HCT116 (cell line): ENCODE results near the gene LAMB4. TPM values are rescaled to one million over a fixed set of nuclear protein-coding genes. Genes with fewer than 3 reads are reported as not detected.

Experiments used
- ATAC-seq: fragments of 200-7000 bp; cut with Tn5 transposase; 2 replicates; pipeline ENCODE4 v1.9.1; 2020; ENCODE audit warnings: mild to moderate bottlenecking, moderate library complexity
- BruUV-seq: library from RNA; stranded (reverse); fragments of 400-500 nt; replicated peaks from 2 replicates; lab custom pipeline; 2021; lab: Mats Ljungman, UMichigan
- CTCF ChIA-PET: fragments of 300-600 bp; sonication (Branson Sonifier 250); formaldehyde crosslinking; loops from one replicate; lab custom pipeline; 2021; ENCODE audit warnings: antibody characterized with exemption; lab: Charles Lee
- POLR2A ChIA-PET: fragments of 300-600, 350-600 bp; sonication (Branson Sonifier 250); formaldehyde crosslinking; loops from one replicate; lab custom pipeline; 2021; ENCODE audit warnings: antibody characterized with exemption; lab: Charles Lee
- RAD21 ChIA-PET, 2 experiments: fragments of 300-600 bp; sonication (Branson Sonifier 250); formaldehyde crosslinking; loops; one replicate each; lab custom pipeline; 2023; ENCODE audit warnings: low total read pairs in 2 of 2; ENCODE audit not compliant: uncharacterized antibody in 2 of 2, unreplicated experiment in 2 of 2, low non-redundant PET in 1 of 2; lab: Charles Lee
- DNase-seq: peaks from one replicate; pipeline ENCODE4 v3.0.0-alpha.2; 2010; ENCODE audit warnings: low read depth, low spot score
- H2AFZ ChIP-seq: fragments of 200-600 bp; shearing (Covaris generic), sonication (generic); 2 replicates; pipeline ENCODE4 v1.6.1; 2017; ENCODE audit warnings: low read depth, mixed run types, mixed read lengths, antibody characterized with exemption, low read length; ENCODE audit not compliant: poor library complexity, severe bottlenecking
- H3K27ac ChIP-seq: 2 replicates; pipeline ENCODE4 v1.5.1; 2012; ENCODE audit warnings: low read depth, low read length
- H3K27me3 ChIP-seq: fragments of 200-600 bp; sonication (generic); 2 replicates; pipeline ENCODE4 v1.6.1; 2016; ENCODE audit warnings: mixed run types, low read length, mixed read lengths; ENCODE audit not compliant: insufficient read depth
- H3K36me3 ChIP-seq, 2 experiments: fragments of 200-500 bp in 1 of 2; fragments of 200-600 bp in 1 of 2; sonication (Bioruptor generic) in 1 of 2; sonication (generic) in 1 of 2; 2 replicates each; pipeline versions ENCODE4 v1.5.1 to v1.6.1; 2014 to 2016; ENCODE audit warnings: low read length in 2 of 2, inconsistent platforms in 1 of 2, mixed read lengths in 1 of 2, mixed run types in 1 of 2; ENCODE audit not compliant: insufficient read depth in 2 of 2, control insufficient read depth in 1 of 2
- H3K4me1 ChIP-seq, 2 experiments: fragments of 200-600 bp in 1 of 2; sonication (generic) in 1 of 2; 2 replicates each; pipeline versions ENCODE4 v1.5.1 to v1.6.1; 2012 to 2017; ENCODE audit warnings: low read length in 2 of 2, inconsistent platforms in 1 of 2, mild to moderate bottlenecking in 1 of 2, mixed read lengths in 1 of 2, mixed run types in 1 of 2, moderate library complexity in 1 of 2; ENCODE audit not compliant: insufficient read depth in 2 of 2, control insufficient read depth in 1 of 2
- H3K4me2 ChIP-seq: fragments of 200-600 bp; sonication (generic); 2 replicates; pipeline ENCODE4 v1.6.1; 2017; ENCODE audit warnings: mixed run types, low read length, mixed read lengths
- H3K4me3 ChIP-seq, 2 experiments: fragments of 200-600 bp in 1 of 2; sonication (generic) in 1 of 2; replicated peaks in 1 of 2; 2 replicates each; pipeline ENCODE4 v1.5.1; 2011 to 2016; ENCODE audit warnings: low read length in 2 of 2, control low read depth in 1 of 2, low read depth in 1 of 2, mild to moderate bottlenecking in 1 of 2, mixed read lengths in 1 of 2, mixed run types in 1 of 2
- H3K79me2 ChIP-seq: fragments of 200-600 bp; sonication (generic); 2 replicates; pipeline ENCODE4 v1.6.1; 2017; ENCODE audit warnings: mild to moderate bottlenecking, mixed run types, low read length, moderate library complexity, mixed read lengths; ENCODE audit not compliant: insufficient read depth
- H3K9ac ChIP-seq: fragments of 200-600 bp; sonication (generic); 2 replicates; pipeline ENCODE4 v1.6.1; 2016; ENCODE audit warnings: low read length, mixed read lengths
- H3K9me2 ChIP-seq: fragments of 200-600 bp; sonication (generic), shearing (Covaris generic); 2 replicates; pipeline ENCODE4 v1.6.1; 2017; ENCODE audit warnings: mixed run types, mild to moderate bottlenecking, moderate library complexity; ENCODE audit not compliant: insufficient read depth
- H3K9me3 ChIP-seq, 2 experiments: fragments of 200-500 bp in 1 of 2; fragments of 200-600 bp in 1 of 2; sonication (Bioruptor generic) in 1 of 2; sonication (generic) in 1 of 2; 2 replicates each; pipeline ENCODE4 v1.6.1; 2014 to 2017; ENCODE audit warnings: low read length in 2 of 2, mixed read lengths in 2 of 2, inconsistent platforms in 1 of 2, low read depth in 1 of 2, mild to moderate bottlenecking in 1 of 2, mixed run types in 1 of 2, moderate library complexity in 1 of 2; ENCODE audit not compliant: control insufficient read depth in 1 of 2, insufficient read depth in 1 of 2
- H4K20me1 ChIP-seq: fragments of 200-600 bp; sonication (generic), shearing (Covaris generic); 2 replicates; pipeline ENCODE4 v1.6.1; 2017; ENCODE audit warnings: mixed run types, mild to moderate bottlenecking, moderate library complexity; ENCODE audit not compliant: insufficient read depth
- CBX3 ChIP-seq: IDR thresholded peaks from 2 replicates; pipeline ENCODE4 v1.6.1; 2012; ENCODE audit warnings: low read depth
- CEBPB ChIP-seq: IDR thresholded peaks from 2 replicates; pipeline ENCODE4 v1.6.1; 2012; ENCODE audit warnings: low read depth
- CTCF ChIP-seq, 3 experiments: fragments of 200-600 bp in 1 of 3; sonication (generic) in 1 of 3; IDR thresholded peaks in 2 of 3; conservative IDR thresholded peaks in 1 of 3; 2 replicates each; pipeline ENCODE4 v1.5.1; 2012 to 2017; ENCODE audit warnings: low read depth in 2 of 3, low read length in 2 of 3, antibody characterized with exemption in 1 of 3, borderline replicate concordance in 1 of 3, control low read depth in 1 of 3, mild to moderate bottlenecking in 1 of 3, mixed read lengths in 1 of 3, mixed run types in 1 of 3, moderate library complexity in 1 of 3; ENCODE audit not compliant: insufficient read depth in 1 of 3
- ELF1 ChIP-seq: IDR thresholded peaks from 2 replicates; pipeline ENCODE4 v1.6.1; 2012; ENCODE audit warnings: low read depth, borderline replicate concordance
- EZH2phosphoT487 ChIP-seq: fragments of 200-600 bp; IDR thresholded peaks from 2 replicates; pipeline ENCODE4 v1.6.1; 2018; ENCODE audit warnings: antibody characterized with exemption, borderline replicate concordance
- FOSL1 ChIP-seq: IDR thresholded peaks from 2 replicates; pipeline ENCODE4 v1.6.1; 2012; ENCODE audit warnings: low read depth
- JUND ChIP-seq: IDR thresholded peaks from 2 replicates; pipeline ENCODE4 v1.6.1; 2012
- SIN3A ChIP-seq: IDR thresholded peaks from 2 replicates; pipeline ENCODE4 v1.6.1; 2012; ENCODE audit warnings: low read depth
- TCF7L2 ChIP-seq: IDR thresholded peaks from 2 replicates; pipeline ENCODE4 v1.7.0; 2011; ENCODE audit warnings: borderline replicate concordance, inconsistent platforms; ENCODE audit not compliant: insufficient read depth, insufficient read length; ENCODE audit errors: extremely low read depth
- YY1 ChIP-seq: IDR thresholded peaks from 2 replicates; pipeline ENCODE4 v1.6.1; 2011; ENCODE audit warnings: low read length, low read depth, moderate library complexity, mild to moderate bottlenecking; ENCODE audit not compliant: insufficient replicate concordance; ENCODE audit errors: extremely low read depth
- ZFX ChIP-seq: fragments of 450-650 bp; IDR thresholded peaks from 2 replicates; pipeline ENCODE4 v1.6.1; 2017
- intact Hi-C: fragments of 100-400 bp; cut with micrococcal nuclease; formaldehyde crosslinking; loops from 2 replicates; pipeline ENCODE4 v1.10.0; 2022
- total RNA-seq: library from RNA; stranded (reverse); gene quantifications from one replicate; pipeline ENCODE4 v1.2.1, GENCODE V29; 2021; ENCODE audit not compliant: unreplicated experiment

LAMB4 gene
- total RNA-seq, 1 experiment from 2014 or later: not detected

GRCh38 chr7:107978815-107979408 lies 151.2 kb downstream of the LAMB4 start:
- no peaks in the 10 kb centered on the region for H3K79me2 ChIP-seq
- intact Hi-C loops: no loop called here
- H3K36me3 ChIP-seq: peaks cover 5 to 10% of the 10 kb centered on the region in 2 experiments; a peak in 2 of 4 replicates
- no peak overlapping the region for H2AFZ ChIP-seq
- no peak overlapping the region for H3K4me3 ChIP-seq
- ATAC-seq (no peak), DNase-seq (no peak)
- BruUV-seq: no TSS peak
- no peaks in the 10 kb centered on the region for H3K9me3 ChIP-seq
- H3K4me1 ChIP-seq: no peaks in the 10 kb centered on the region
- H3K9ac ChIP-seq: no peak overlapping the region
- H3K27ac ChIP-seq: no peak overlapping the region
- no peaks in the 10 kb centered on the region for H3K27me3 ChIP-seq
- CTCF ChIA-PET: no interaction called here
- H4K20me1 ChIP-seq: no peaks in the 10 kb centered on the region
- H3K9me2 ChIP-seq: no peaks in the 10 kb centered on the region
- RAD21 ChIA-PET: no interaction called here
- POLR2A ChIA-PET: interaction anchor here (0.7 kb wide), 1 partner anchor 824 kb away, joined by 3 read pairs; no protein-coding TSS in a partner anchor
- no peak overlapping the region for H3K4me2 ChIP-seq
- TF ChIP-seq JUND: no peak
- no peak for TF ChIP-seq CTCF (IDR thresholded peaks at IDR 0.05 in 2 of 3, conservative IDR thresholded peaks at IDR 0.05 in 1 of 3; ENCODE audit: borderline replicate concordance in 1 of 3, insufficient read depth in 1 of 3, low read depth in 2 of 3, low read length in 2 of 3)
- TF ChIP-seq ZFX: no peak
- no peak for TF ChIP-seq FOSL1
- TF ChIP-seq YY1: no peak
- no peak for TF ChIP-seq CBX3
- TF ChIP-seq, all 23 proteins: peak for 0

DNA sequence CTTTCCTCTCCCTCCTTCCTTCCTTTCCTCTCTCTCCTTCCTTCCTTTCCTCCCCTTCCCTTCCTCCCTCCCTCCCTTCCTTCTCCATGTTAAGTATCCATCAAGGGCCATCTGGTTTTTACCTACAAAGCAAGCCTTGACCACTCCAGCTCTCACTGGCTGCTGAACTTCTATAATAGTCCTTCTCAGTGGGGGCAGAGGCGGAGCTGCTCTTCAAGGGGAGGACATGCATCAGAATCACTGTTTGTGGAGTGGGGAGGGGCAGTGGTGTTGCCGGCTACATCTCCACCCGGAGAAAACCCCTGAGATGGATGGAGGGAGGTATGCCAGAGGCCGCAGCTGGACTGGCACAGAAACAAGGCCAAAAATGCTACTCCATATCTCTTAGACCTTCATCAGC lies 153.1 kb downstream of the LAMB4 start:
- H3K4me1 ChIP-seq: no peaks in the 10 kb centered on the region
- no peak overlapping the region for H2AFZ ChIP-seq
- H3K9me2 ChIP-seq: no peaks in the 10 kb centered on the region
- DNase-seq (no peak), ATAC-seq (no peak)
- POLR2A ChIA-PET: no interaction called here
- no peak overlapping the region for H3K4me3 ChIP-seq
- H3K9me3 ChIP-seq: no peaks in the 10 kb centered on the region
- peaks cover 5 to 10% of the 10 kb centered on the region in 2 experiments; a peak in 2 of 4 replicates for H3K36me3 ChIP-seq
- H4K20me1 ChIP-seq: no peaks in the 10 kb centered on the region
- RAD21 ChIA-PET: no interaction called here
- H3K4me2 ChIP-seq: no peak overlapping the region
- CTCF ChIA-PET: no interaction called here
- no peak for TF ChIP-seq CTCF (IDR thresholded peaks at IDR 0.05 in 2 of 3, conservative IDR thresholded peaks at IDR 0.05 in 1 of 3; ENCODE audit: borderline replicate concordance in 1 of 3, insufficient read depth in 1 of 3, low read depth in 2 of 3, low read length in 2 of 3)
- no peak for TF ChIP-seq SIN3A
- TF ChIP-seq TCF7L2: no peak
- no peak for TF ChIP-seq CEBPB
- TF ChIP-seq JUND: no peak
- TF ChIP-seq EZH2phosphoT487: no peak
- no peak for TF ChIP-seq ELF1
- no peaks in the 10 kb centered on the region for H3K79me2 ChIP-seq
- no TSS peak for BruUV-seq
- H3K27me3 ChIP-seq: no peaks in the 10 kb centered on the region
- H3K27ac ChIP-seq: no peak overlapping the region
- intact Hi-C loops: no loop called here
- no peak overlapping the region for H3K9ac ChIP-seq
